A549 (cell line): ENCODE data around the gene SLC25A31. TPM values are rescaled to one million over a fixed set of nuclear protein-coding genes. Genes with fewer than 3 reads are reported as not detected.

ENCODE experiments used
- ATAC-seq, 2 experiments: fragments of 200-7000 bp in 1 of 2; fragments of >200 bp in 1 of 2; cut with Nextera tagmentation in 1 of 2; cut with Tn5 transposase in 1 of 2; 3 replicates each; pipeline versions ENCODE4 v1.8.0 to v1.9.1; 2018 to 2020; ENCODE audit warnings: mild to moderate bottlenecking in 1 of 2, moderate library complexity in 1 of 2
- CTCF ChIA-PET: fragments of 300-600 bp; sonication (Branson Sonifier 250); formaldehyde crosslinking; extraction: SDS; loops from one replicate; lab custom pipeline; 2021; ENCODE audit warnings: antibody characterized with exemption, inconsistent platforms; lab: Yijun Ruan, JAX
- POLR2A ChIA-PET: fragments of 350-600 bp; formaldehyde crosslinking; extraction: SDS; loops from one replicate; lab custom pipeline; 2021; ENCODE audit warnings: antibody characterized with exemption, inconsistent platforms; lab: Yijun Ruan, JAX
- DNase-seq, 2 experiments: peaks; one replicate each; pipeline versions ENCODE4 v3.0.0 to v3.0.0-alpha.2; 2011 to 2016; ENCODE audit warnings: low read depth in 1 of 2, low spot score in 1 of 2
- FAIRE-seq: peaks from 2 replicates; lab custom pipeline; 2011; peaks lifted over from hg19 to GRCh38; lab: Jason Lieb, UNC
- H3K27ac ChIP-seq, 2 experiments: fragments of >200 bp; sonication (Bioruptor Twin); formaldehyde crosslinking; 3 replicates each; pipeline ENCODE4 v1.5.1; 2016 to 2017
- H3K4me1 ChIP-seq: fragments of >200 bp; sonication (Bioruptor Twin); formaldehyde crosslinking; 3 replicates; pipeline ENCODE4 v1.6.1; 2016
- H3K4me2 ChIP-seq: fragments of >200 bp; sonication (Bioruptor Twin); formaldehyde crosslinking; 3 replicates; pipeline ENCODE4 v1.6.1; 2016
- H3K4me3 ChIP-seq: fragments of >200 bp; sonication (Bioruptor Twin); formaldehyde crosslinking; 3 replicates; pipeline ENCODE4 v1.5.1; 2016
- H3K9me3 ChIP-seq: fragments of >200 bp; sonication (Bioruptor Twin); formaldehyde crosslinking; 3 replicates; pipeline ENCODE4 v1.6.1; 2016
- CBX2 ChIP-seq: fragments of 200-600 bp; sonication (generic); IDR thresholded peaks from 2 replicates; pipeline ENCODE4 v1.6.1; 2016; ENCODE audit warnings: low read depth, mild to moderate bottlenecking, borderline replicate concordance
- CBX8 ChIP-seq: fragments of 200-600 bp; sonication (generic); IDR thresholded peaks from 2 replicates; pipeline ENCODE4 v1.6.1; 2016
- CTCF ChIP-seq: fragments of >200 bp; sonication (Bioruptor Twin); formaldehyde crosslinking; IDR thresholded peaks from 3 replicates; pipeline ENCODE4 v1.5.1; 2016
- ELK1 ChIP-seq: fragments of 150-350 bp; IDR thresholded peaks from 2 replicates; pipeline ENCODE4 v1.6.1; 2014; ENCODE audit warnings: low read depth, mild to moderate bottlenecking, low read length
- HEYL ChIP-seq: fragments of 250-450 bp; sonication (Bioruptor Pico); IDR thresholded peaks from 2 replicates; pipeline ENCODE4 v1.8.0; 2021; ENCODE audit warnings: mild to moderate bottlenecking, moderate library complexity
- MAFK ChIP-seq: fragments of 450-650 bp; IDR thresholded peaks from 2 replicates; pipeline ENCODE4 v1.6.1; 2014; ENCODE audit not compliant: partially characterized antibody
- MYC ChIP-seq: IDR thresholded peaks from 2 replicates; pipeline ENCODE4 v1.6.1; 2012; ENCODE audit warnings: mild to moderate bottlenecking, inconsistent platforms, low read length, improper control_type of control experiment, borderline replicate concordance
- NPAS2 ChIP-seq: fragments of 250-450 bp; sonication (Bioruptor Pico); IDR thresholded peaks from 2 replicates; pipeline ENCODE4 v1.8.0; 2022; ENCODE audit warnings: mild to moderate bottlenecking, moderate library complexity, borderline replicate concordance
- PHF8 ChIP-seq: fragments of 200-600 bp; sonication (generic); IDR thresholded peaks from 2 replicates; pipeline ENCODE4 v1.6.1; 2016; ENCODE audit warnings: low read depth, mild to moderate bottlenecking, antibody characterized with exemption, moderate library complexity, borderline replicate concordance
- RAD21 ChIP-seq, 2 experiments: fragments of >200 bp in 1 of 2; sonication (Bioruptor Twin) in 1 of 2; formaldehyde crosslinking in 1 of 2; IDR thresholded peaks in 1 of 2; conservative IDR thresholded peaks in 1 of 2; 2 replicates in 1 of 2; 3 replicates in 1 of 2; pipeline ENCODE4 v1.6.1; 2012 to 2018; ENCODE audit warnings: inconsistent platforms in 1 of 2
- RFX5 ChIP-seq: fragments of 450-650 bp; IDR thresholded peaks from 2 replicates; pipeline ENCODE4 v1.7.1; 2014; ENCODE audit warnings: antibody characterized with exemption, mild to moderate bottlenecking, moderate library complexity
- RNF2 ChIP-seq: fragments of 200-600 bp; sonication (generic); IDR thresholded peaks from 2 replicates; pipeline ENCODE4 v1.6.1; 2016; ENCODE audit warnings: low read depth, mild to moderate bottlenecking, antibody characterized with exemption, moderate library complexity, borderline replicate concordance
- SMC3 ChIP-seq: fragments of >200 bp; sonication (Bioruptor Twin); formaldehyde crosslinking; IDR thresholded peaks from 3 replicates; pipeline ENCODE4 v1.6.1; 2018; ENCODE audit warnings: inconsistent platforms
- SREBF2 ChIP-seq: fragments of 450-650 bp; IDR thresholded peaks from 2 replicates; pipeline ENCODE4 v1.6.1; 2014; ENCODE audit warnings: mild to moderate bottlenecking, moderate library complexity
- TFCP2L1 ChIP-seq: fragments of 250-450 bp; sonication (Bioruptor Pico); IDR thresholded peaks from 2 replicates; pipeline ENCODE4 v1.5.0; 2021; ENCODE audit warnings: mild to moderate bottlenecking
- USF2 ChIP-seq: fragments of 450-650 bp; IDR thresholded peaks from 2 replicates; pipeline ENCODE4 v1.6.1; 2014; ENCODE audit warnings: antibody characterized with exemption
- ZC3H11A ChIP-seq: fragments of 450-650 bp; IDR thresholded peaks from 2 replicates; pipeline ENCODE4 v1.6.1; 2014; ENCODE audit warnings: antibody characterized with exemption, mild to moderate bottlenecking
- WGBS: methylation state at CpG from one replicate; pipeline ENCODE4 v1.1.6; 2017; ENCODE audit errors: missing lambda C conversion rate; 5-methylcytosine and 5-hydroxymethylcytosine counted together
- polyA plus RNA-seq, 4 experiments: library from polyadenylated mRNA; depleted of rRNA in 3 of 4; stranded (reverse); fragments of >200 nt; fragmentation: RNase III in 1 of 4; extraction: RNeasy Plus Mini Kit Qiagen cat#74134 plus additional on column Dnase treatment in 1 of 4; gene quantifications; 2 replicates in 3 of 4; 3 replicates in 1 of 4; pipeline ENCODE4 v1.2.3, GENCODE V29; 2011 to 2017
- TF ChIP-seq, protein P1 (sequence below): fragments of 250-450 bp; sonication (Bioruptor Pico); IDR thresholded peaks from 2 replicates; pipeline ENCODE4 v1.5.0; 2021; ENCODE audit warnings: mild to moderate bottlenecking, moderate library complexity, borderline replicate concordance
- TF ChIP-seq, protein P2 (sequence below): fragments of 250-450 bp; sonication (Bioruptor Pico); IDR thresholded peaks from 2 replicates; pipeline ENCODE4 v1.5.0; 2020; ENCODE audit warnings: low read depth, mild to moderate bottlenecking, moderate library complexity

SLC25A31 gene
- polyA plus RNA-seq, 2 of the 4 experiments (the other 2 are of a cell fraction) = not detected

- no peak for DNase-seq
- POLR2A ChIA-PET = no interaction called here
- Histone ChIP-seq H3K4me1 (peaks cover 6% of the 10 kb centered on the region; the same call in 1 of the 3 replicates), H3K4me3 (no peak overlapping the region), H3K4me2 (no peak overlapping the region)
- no peak for FAIRE-seq
- TF ChIP-seq MYC (no peak), HEYL (CRISPR knock-in tag) (no peak), SREBF2 (no peak), RAD21 (conservative IDR thresholded peaks at IDR 0.05 in 1 of 2, IDR thresholded peaks at IDR 0.05 in 1 of 2) (no peak), CTCF (no peak), RNF2 (no peak)
- TF ChIP-seq, protein P1, sequence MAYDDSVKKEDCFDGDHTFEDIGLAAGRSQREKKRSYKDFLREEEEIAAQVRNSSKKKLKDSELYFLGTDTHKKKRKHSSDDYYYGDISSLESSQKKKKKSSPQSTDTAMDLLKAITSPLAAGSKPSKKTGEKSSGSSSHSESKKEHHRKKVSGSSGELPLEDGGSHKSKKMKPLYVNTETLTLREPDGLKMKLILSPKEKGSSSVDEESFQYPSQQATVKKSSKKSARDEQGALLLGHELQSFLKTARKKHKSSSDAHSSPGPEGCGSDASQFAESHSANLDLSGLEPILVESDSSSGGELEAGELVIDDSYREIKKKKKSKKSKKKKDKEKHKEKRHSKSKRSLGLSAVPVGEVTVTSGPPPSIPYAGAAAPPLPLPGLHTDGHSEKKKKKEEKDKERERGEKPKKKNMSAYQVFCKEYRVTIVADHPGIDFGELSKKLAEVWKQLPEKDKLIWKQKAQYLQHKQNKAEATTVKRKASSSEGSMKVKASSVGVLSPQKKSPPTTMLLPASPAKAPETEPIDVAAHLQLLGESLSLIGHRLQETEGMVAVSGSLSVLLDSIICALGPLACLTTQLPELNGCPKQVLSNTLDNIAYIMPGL (CRISPR knock-in tag) = no peak
- TF ChIP-seq, all 56 proteins: peak for 0
- WGBS = 52% methylated on average over 2 of the region's 2 CpGs
- no peak for ATAC-seq
- Histone ChIP-seq H3K27ac (no peak overlapping the region), H3K9me3 (no peaks in the 10 kb centered on the region)
- CTCF ChIA-PET = no interaction called here
Observed at GRCh38 chr4:127778102-127778501, 47.9 kb downstream of the SLC25A31 start.

- FAIRE-seq (no peak), DNase-seq (no peak)
- WGBS = 90% methylated on average over 12 of the region's 12 CpGs
Observed at GRCh38 chr4:127780598-127780997, 50.4 kb downstream of the SLC25A31 start.

More at GRCh38 chr4:127780598-127780997, 50.4 kb downstream of the SLC25A31 start:
- H3K27ac ChIP-seq = no peak overlapping the region
- H3K4me1 ChIP-seq = peaks cover 6% of the 10 kb centered on the region; the same call in 1 of the 3 replicates
- TF ChIP-seq USF2 (no peak), NPAS2 (CRISPR knock-in tag) (no peak), SMC3 (no peak), RAD21 (conservative IDR thresholded peaks at IDR 0.05 in 1 of 2, IDR thresholded peaks at IDR 0.05 in 1 of 2) (no peak), ZC3H11A (no peak), PHF8 (no peak), MYC (no peak), RFX5 (no peak), CBX2 (no peak), SREBF2 (no peak), TFCP2L1 (no peak), ELK1 (no peak), CBX8 (no peak), MAFK (no peak)
- TF ChIP-seq, protein P2, sequence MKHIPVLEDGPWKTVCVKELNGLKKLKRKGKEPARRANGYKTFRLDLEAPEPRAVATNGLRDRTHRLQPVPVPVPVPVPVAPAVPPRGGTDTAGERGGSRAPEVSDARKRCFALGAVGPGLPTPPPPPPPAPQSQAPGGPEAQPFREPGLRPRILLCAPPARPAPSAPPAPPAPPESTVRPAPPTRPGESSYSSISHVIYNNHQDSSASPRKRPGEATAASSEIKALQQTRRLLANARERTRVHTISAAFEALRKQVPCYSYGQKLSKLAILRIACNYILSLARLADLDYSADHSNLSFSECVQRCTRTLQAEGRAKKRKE (CRISPR knock-in tag) = no peak
- TF ChIP-seq, all 56 proteins: peak for 0
- H3K4me3 ChIP-seq = no peak overlapping the region
- no peaks in the 10 kb centered on the region for H3K9me3 ChIP-seq
- no peak for ATAC-seq
- POLR2A ChIA-PET = no interaction called here
- H3K4me2 ChIP-seq = no peak overlapping the region
- CTCF ChIA-PET = no interaction called here
